Measurements from ENCODE around the gene APOL1.

DNA sequence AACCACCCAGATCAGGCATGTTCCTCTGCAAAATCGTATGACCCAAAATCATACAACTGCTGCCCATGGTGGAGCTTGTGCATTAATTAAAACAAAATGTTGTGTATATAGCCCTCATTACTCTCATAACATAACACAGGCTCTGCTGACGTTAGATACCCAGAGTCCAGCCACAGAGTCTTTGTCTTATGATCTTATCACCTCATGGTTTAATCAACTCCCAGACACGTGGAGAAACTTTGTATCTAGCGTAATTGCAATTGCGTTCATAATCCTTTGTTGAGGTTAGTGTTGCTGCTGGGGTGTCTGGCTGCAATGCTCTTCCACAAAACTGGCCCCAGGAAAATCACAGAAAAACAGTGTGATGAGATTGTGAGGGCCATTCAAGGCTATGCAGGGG lies 5.0 kb upstream of the APOL1 start:
- TF ChIP-seq, protein P1, sequence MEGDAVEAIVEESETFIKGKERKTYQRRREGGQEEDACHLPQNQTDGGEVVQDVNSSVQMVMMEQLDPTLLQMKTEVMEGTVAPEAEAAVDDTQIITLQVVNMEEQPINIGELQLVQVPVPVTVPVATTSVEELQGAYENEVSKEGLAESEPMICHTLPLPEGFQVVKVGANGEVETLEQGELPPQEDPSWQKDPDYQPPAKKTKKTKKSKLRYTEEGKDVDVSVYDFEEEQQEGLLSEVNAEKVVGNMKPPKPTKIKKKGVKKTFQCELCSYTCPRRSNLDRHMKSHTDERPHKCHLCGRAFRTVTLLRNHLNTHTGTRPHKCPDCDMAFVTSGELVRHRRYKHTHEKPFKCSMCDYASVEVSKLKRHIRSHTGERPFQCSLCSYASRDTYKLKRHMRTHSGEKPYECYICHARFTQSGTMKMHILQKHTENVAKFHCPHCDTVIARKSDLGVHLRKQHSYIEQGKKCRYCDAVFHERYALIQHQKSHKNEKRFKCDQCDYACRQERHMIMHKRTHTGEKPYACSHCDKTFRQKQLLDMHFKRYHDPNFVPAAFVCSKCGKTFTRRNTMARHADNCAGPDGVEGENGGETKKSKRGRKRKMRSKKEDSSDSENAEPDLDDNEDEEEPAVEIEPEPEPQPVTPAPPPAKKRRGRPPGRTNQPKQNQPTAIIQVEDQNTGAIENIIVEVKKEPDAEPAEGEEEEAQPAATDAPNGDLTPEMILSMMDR (conservative IDR thresholded peaks at IDR 0.05): no peak
- TF ChIP-seq EZH2 (IDR thresholded peaks at IDR 0.05; ENCODE audit: low read depth): no peak

Measured in PC-9 (cell line).